GM18870 (cell line): ENCODE results near the gene NF1.
A peak's percentile ranks its signal among the peaks of the same experiment; 100 is the strongest.
"Not testable (repeated sequence)": the region's sequence is repeated elsewhere in the genome, so short reads cannot be mapped to it uniquely, and the experiment has no call there.

Experiments used
- ATAC-seq: cut with Tn5 transposase; IDR thresholded peaks from one replicate; pipeline ENCODE4 v1.9.1; 2021; ENCODE audit warnings: moderate library complexity; ENCODE audit not compliant: unreplicated experiment

Gene NF1

DNA sequence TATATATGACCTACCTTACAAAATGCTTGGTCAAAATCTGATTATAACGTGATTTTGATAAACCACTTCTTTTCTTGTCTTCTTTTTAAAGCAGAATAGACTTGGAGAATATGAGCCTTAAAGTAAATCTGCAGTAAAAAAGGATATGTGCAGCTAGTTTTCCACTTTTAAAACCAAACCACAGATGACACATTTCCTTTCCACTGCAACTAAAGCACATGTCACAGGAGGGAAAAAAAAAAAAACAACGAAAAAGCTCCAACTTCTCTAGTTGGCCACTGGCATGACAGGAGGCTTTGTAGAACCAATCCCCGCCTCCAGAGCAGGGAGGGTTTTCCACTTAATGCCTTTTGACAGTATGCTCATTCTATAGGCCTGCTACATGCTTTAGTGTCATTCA is 226.7 kb downstream of the NF1 start, which contains the start of gene EVI2A:
Gene EVI2A, minus strand, starts transcription at position 142 of the 400 bp plus-strand sequence. CDS start 2,609 bp downstream, outside the sequence.
- peak; percentile 40 for ATAC-seq

DNA sequence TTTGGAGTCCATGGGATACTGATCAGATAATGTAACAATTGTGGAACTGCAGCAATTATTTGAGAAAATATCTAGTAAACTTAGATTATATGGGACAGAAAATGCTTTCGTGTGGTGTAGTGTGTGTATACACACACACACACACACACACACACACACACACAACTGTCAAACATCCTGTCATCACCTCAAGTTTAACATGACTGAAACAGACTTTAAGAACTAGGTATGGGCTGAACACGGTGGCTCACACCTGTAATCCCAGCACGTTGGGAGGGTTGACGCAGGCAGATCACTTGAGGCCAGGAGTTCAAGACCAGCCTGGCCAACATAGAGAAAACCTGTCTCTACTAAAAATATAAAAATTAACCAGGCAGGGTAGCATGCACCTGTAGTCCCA is 227.2 kb downstream of the NF1 start:
- no peak for ATAC-seq

DNA sequence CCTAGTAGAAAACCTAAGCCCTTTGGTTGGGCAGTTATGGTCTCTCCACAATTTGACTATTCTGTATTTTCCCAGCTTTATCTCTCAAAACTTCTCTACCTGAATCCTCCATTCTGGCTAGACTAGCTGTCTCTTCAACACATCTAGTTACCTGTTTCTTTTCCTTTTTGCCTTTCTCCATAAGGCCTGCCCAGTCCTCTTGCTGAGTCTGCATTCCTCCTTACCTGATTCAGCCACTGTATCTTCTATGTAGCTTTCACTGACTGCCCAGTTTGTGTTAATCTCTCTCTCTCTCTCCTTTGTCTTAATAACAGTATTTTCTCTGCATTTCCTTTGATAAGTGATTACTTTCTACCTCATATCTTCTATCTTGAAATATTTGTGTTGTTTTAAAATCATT is 228.8 kb downstream of the NF1 start:
- ATAC-seq: no peak

DNA sequence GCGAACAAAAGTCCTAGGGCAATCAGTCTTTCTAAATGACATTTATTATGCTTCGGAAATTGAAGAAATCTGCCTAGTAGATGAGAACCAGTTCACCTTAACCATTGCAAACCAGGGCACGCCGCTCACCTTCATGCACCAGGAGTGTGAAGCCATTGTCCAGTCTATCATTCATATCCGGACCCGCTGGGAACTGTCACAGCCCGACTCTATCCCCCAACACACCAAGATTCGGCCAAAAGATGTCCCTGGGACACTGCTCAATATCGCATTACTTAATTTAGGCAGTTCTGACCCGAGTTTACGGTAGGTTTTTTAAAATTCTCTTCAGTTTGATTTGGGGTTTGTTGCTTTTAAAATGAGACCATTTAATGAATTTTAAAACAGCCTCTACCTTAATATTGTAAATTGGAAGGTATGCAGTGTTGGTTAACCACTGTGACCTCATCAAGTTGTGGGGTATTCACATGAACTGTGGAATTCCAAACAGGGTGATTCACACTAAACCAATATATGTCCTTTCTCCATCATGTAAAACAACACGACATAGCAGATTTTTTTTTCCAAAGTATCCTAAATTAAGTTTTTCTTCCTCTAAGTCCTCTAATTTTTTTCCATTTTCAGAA is 232.9 kb downstream of the NF1 start:
- ATAC-seq: no peak

DNA sequence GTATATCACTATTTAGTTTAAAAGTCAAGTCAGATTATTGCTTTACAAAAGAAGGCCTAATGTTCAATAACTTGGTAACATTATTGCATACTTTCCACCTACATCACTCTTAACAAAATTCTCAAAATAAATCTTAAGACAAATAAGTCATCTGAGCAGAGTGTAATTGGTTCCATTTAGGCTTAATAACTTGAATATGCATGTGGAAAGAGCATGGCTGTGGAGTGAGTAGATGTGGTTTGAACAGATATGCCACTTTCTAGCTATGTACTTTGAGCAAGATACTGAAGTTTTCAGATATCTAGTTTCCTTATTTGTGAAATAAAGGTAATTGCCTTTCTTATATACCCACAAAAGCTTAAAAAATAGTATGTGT is 233.4 kb downstream of the NF1 start:
- ATAC-seq: no peak

DNA sequence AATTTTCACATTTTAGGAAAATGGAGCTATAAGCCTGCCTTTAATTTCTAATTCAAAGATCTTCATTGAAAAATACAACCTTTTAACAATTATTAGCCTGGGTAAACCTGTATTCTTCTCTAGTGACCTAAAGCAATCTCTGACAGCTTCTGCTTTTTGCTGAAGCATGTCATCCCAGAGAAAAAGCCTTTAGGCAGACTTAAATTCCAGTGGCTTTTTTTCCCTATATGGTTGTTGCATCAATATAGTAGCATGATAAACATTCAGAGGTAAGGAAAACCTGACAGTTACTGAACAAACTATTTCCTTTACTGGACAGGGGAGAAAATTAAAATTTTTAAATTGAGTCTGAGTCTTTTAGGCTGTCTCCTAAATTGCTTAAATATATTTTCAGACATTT is 234.4 kb downstream of the NF1 start:
- ATAC-seq: no peak

DNA sequence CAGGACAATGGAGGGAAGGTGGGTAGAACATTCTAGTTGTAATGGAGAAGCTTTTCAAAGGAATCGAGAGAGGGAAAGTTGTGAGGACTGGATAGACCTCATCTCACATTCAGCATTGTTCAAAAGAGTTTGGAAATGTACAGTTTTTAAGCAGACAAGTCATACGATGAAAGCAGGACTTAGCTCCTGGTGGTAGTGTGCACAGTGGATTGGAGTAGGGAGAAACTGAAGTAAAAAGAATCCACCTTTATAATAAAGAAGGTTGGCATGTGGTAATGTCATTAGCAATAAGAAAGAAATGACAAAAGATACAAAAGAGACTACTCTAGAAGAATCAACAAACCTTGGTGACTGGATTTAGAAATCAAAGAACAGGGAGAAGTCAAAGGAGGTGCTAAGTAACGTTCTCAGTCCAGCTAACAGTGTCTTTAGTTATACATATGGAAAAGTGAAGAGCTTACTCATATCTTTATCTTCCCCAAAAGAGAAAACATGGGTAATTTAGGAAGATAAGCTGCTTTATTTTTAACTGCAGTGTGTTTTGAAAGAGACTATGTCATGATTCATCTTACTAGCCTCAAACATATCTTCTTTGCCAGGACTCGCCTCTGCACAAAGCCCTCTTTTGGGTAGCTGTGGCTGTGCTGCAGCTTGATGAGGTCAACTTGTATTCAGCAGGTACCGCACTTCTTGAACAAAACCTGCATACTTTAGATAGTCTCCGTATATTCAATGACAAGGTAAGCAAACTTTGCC is 245.3 kb downstream of the NF1 start:
- no peak for ATAC-seq

DNA sequence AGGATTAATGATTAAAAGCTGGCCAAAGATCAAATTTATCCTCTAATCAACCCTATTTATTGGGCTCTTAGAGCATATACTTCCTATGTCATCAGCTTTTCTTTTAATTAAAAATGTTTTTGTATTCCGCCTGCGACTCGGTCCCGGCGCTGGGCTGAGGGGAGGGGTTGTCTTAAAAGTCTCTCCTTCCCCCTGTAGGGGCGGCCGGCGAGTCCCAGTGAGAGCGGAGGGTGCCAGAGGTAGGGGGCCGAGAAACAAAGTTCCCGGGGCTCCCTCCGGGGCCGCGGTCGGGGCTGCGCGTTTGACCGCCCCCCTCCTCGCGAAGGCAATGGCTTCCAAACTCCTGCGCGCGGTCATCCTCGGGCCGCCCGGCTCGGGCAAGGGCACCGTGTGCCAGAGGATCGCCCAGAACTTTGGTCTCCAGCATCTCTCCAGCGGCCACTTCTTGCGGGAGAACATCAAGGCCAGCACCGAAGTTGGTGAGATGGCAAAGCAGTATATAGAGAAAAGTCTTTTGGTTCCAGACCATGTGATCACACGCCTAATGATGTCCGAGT is 250.5 kb downstream of the NF1 start:
- ATAC-seq: not testable (repeated sequence)

DNA sequence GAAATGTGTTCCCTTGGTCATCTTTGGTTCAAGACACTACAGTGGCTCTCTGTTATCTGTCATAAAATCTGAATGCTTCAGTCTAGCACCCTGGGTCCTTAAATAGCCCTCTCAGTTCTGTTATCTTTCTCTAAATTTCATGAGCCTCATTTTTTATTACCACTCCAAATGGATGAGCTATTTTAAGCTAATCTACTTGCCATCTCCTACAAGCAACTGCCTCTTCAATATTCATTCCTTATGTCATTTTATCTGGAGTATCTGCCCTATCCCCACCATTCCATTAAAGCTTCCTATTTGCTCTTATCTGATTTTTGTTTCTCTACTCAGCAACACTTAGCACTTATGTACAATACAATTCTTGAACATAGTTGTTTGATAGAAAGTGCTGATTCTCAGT is 254.7 kb downstream of the NF1 start:
- no peak for ATAC-seq

DNA sequence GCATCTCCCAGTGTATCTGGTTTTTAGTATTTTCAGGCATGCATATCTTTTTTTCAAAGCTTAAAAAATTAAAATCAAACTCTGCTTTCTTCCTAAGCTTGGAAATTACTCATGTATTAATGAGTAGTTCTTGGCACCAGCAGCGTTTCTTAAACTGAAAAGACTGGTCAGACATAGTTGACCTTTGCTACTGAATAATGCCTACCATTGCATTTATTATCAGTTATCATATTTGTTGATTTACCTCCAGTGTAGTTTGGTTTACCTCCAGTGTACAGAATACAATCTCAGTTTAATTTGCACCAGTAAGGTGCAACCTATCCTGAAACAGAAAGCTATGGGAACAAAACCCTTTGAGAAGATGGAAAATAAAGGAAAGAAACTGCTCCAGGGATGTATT is 261.2 kb downstream of the NF1 start:
- no peak for ATAC-seq

DNA sequence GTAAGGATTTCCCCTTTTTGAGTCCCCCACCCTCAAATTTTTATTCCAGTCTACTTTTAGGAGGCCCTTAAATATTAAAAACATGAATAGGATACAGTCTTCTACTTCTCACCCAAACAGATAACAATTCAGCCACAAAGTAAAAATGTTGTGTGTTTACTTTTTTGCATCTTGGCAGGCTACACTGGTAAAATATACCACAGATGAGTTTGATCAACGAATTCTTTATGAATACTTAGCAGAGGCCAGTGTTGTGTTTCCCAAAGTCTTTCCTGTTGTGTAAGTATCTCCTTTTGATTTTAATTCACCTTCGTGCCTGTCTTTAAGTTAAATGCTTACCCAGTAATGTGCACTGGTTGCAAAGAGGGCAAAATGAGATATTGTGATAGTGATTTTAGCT is 262.3 kb downstream of the NF1 start:
- no peak for ATAC-seq

DNA sequence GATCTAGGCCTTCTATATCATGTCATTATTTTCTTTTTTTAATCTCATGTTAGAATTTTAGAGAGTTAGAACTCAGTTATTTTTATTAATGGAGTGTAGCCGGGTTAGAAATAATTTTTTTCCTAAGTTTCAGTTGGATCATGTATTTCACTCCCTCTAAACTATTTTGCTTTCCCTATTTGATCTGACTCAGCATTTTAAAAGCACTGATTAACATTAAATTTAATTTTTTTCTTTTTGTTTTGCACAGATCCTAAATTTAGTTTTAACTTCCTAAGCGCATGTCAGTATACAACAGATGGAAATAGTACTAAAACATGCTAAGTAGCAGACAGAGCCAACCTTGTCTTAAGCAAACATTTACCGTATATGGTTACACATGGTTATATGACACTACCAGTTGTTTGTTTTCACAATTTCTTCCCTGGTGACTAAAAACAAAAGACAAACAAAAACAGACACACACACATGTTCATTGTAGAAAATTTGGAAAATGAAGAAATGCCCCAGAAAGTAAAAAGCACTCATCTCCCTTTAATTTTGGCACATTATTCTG is 263.1 kb downstream of the NF1 start:
- ATAC-seq: no peak

DNA sequence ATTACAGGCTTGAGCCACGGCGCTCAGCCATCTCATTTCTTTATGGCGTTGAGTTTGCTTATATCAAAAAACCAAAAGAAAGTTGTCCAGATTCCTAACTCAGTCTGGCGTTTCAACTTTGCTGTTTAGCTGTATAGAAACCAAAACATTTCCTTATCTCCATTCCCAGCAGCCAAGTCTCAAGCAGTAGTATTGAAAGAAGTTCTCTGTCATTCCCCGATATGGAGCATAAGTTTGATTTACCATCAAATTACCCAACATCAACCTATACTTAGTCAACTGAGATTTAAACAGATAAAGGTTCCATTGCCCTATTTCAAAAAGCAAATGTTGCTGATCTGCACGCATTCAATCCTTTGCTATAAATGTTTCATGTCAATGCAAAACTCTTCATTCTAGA is 269.2 kb downstream of the NF1 start:
- no peak for ATAC-seq

DNA sequence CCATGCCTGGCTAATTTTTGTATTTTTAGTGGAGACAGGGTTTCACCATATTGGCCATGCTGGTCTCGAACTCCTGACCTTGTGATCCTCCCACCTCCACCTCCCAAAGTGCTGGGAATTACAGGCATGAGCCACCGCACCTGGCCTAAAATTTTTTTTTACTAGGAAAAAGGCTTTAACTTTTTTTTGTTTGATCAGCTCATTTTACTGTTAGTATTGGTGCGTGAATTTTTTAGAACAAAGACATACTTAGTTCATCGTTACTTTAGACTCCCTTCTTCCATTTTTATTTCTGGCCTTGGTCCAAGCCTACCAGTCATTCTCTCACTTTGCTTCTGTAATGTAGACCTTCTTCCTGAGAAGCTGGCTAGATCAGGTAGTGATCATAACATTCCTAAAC is 271.3 kb downstream of the NF1 start:
- ATAC-seq: no peak

DNA sequence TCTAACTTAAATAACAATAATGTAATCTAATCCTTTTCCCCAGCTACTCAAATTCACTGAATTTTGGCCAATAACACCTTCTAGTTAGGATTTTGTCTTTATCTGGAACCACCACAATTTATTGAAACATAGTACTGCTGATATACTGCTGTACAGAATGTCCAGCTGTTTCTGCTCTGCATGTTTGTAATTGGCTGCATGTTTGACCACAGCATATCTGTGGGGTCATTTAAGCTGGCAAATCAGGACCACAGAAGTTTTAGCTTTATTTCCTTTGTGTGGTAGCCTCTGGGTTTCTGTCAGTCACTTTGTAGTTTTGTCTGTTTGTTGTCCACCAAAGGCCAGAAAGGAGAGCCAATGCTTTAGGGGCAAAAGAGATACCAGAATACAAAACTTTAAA is 274.5 kb downstream of the NF1 start:
- no peak for ATAC-seq

DNA sequence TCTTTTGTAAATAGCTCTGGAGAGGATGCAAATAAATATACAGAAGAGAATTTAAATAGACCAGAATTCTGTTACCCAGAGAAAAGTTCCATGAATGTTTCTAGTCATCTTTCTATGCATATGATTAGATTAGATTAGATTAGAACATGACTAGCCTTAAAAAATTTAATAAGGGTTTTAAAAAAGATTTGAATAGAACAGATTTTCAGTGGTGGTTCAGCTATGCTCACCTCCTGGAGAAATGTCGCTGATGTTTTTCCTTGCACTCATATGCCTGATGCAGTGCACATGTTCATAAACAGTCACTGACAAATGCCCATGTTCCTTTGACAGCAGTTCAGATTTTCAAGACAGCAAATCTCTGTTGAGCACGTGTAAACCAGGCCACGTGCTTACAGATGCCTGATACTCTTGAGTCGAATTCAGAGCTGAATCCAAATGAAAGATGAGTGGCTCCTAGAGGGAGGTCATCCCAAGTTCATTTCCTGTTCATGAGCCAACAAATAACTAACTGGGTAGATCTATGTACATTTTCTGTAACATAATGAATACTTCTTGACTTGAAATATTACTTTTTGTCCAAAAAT is 276.8 kb downstream of the NF1 start:
- ATAC-seq: no peak

DNA sequence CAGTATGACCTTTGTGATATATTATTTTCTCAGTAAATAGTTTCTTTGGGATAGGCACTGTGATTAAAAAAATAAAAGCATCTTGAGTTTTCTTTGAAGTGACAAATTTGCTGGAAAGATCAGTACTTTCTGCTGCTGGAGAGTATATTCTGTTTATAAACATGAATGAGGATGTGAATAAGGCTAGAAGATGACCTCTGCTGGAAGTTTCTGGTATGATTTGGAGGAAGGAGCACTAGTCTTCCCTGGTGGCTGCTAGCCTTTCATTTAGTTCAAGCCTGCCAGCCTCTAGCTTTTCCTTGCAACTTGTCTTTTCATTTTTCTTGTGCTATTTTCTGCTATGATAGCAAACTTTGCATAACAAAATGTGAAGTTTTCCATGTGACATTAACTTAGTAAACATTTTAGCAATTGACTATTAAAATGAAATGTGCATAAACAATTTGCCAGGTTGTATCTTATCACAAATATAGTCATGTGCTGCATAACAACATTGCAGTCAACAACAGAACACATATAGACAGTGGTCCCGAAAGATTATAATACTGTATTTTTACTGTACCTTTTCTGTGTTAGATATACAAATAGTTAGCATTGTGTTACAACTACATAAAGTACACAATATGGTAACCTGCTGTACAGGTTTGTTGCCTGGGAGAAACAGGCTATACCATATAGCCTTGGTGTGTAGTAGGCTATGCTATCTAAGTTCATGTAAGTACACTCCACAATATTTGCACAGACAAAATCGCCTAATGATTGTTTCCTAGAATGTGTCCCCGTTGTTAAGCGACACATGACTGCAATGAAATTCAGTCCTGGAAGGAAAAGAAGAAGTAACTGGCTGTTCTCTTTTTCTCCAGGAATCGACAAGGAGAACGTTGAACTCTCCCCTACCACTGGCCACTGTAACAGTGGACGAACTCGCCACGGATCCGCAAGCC is 278.6 kb downstream of the NF1 start:
- ATAC-seq: no peak

DNA sequence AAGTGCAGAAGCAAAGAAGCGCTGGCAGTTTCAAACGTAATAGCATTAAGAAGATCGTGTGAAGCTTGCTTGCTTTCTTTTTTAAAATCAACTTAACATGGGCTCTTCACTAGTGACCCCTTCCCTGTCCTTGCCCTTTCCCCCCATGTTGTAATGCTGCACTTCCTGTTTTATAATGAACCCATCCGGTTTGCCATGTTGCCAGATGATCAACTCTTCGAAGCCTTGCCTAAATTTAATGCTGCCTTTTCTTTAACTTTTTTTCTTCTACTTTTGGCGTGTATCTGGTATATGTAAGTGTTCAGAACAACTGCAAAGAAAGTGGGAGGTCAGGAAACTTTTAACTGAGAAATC is 279.3 kb downstream of the NF1 start:
- ATAC-seq: no peak

DNA sequence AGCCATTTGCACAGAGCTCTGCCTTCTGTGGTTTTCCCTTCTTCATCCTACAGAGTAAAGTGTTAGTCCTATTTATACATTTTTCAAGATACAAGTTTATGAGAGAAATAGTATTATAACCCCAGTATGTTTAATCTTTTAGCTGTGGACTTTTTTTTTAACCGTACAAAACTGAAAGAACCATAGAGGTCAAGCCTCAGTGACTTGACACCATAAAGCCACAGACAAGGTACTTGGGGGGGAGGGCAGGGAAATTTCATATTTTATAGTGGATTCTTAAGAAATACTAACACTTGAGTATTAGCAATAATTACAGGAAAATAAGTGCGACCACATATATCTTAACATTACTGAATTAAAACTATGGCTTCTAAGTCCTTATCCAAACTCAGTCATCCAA is 279.7 kb downstream of the NF1 start:
- no peak for ATAC-seq

DNA sequence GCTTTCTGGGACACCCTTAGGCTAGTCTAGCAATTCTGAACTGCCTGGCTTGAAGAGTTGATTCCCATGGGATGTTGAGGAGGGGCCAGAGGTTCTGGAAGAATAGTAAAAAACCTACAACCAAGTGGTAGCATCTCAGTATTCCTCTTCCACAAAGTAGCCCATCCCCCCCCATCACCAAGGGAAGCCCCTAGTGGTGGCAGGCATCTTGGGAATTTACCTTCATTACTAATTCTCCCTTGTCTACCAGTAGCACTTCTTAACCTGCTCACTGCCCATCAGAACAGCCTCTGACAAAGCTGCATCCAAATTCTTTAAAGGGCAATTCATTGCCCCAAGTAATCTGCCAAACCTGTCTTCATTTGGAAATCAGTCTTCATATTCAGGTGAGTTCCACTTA is 283.9 kb downstream of the NF1 start:
- no peak for ATAC-seq
